K562 (cell line): ENCODE measurements around the gene SCN1A. TPM values are rescaled to one million over a fixed set of nuclear protein-coding genes. Genes with fewer than 3 reads are reported as not detected.

Source experiments
- ATAC-seq: fragments of 200-7000 bp; cut with Tn5 transposase; 3 replicates; pipeline ENCODE4 v1.9.1; 2020; ENCODE audit warnings: moderate library complexity
- BruUV-seq: library from RNA; stranded (reverse); fragments of 400-500 nt; replicated peaks from 2 replicates; lab custom pipeline; 2021; lab: Mats Ljungman, UMichigan
- CTCF ChIA-PET: fragments of 300-600 bp; formaldehyde crosslinking; extraction: SDS; loops from one replicate; lab custom pipeline; 2021; ENCODE audit warnings: low intra/inter-chr PET ratio; lab: Yijun Ruan, JAX
- POLR2A ChIA-PET: fragments of 300-600, 350-650 bp; sonication (Branson Sonifier 250); formaldehyde crosslinking; extraction: SDS; loops from one replicate; lab custom pipeline; 2021; ENCODE audit warnings: antibody characterized with exemption, inconsistent platforms; lab: Yijun Ruan, JAX
- DNase-seq, 4 experiments: peaks; one replicate each; pipeline versions ENCODE4 v3.0.0 to v3.0.0-alpha.2; 2011 to 2018; ENCODE audit warnings: low spot score in 3 of 4, mixed read lengths in 3 of 4; ENCODE audit errors: extremely low read depth in 1 of 4
- FAIRE-seq: peaks from 2 replicates; lab custom pipeline; 2011; peaks lifted over from hg19 to GRCh38; lab: Jason Lieb, UNC
- H2AFZ ChIP-seq: 2 replicates; pipeline ENCODE4 v1.6.0; 2011; ENCODE audit warnings: low read depth, low read length, control low read depth, inconsistent platforms
- H3K27ac ChIP-seq: fragments of 200-600 bp; 3 replicates; pipeline ENCODE4 v1.8.0; 2011; ENCODE audit warnings: low read depth, mild to moderate bottlenecking, control low read depth, inconsistent platforms, low read length, moderate library complexity, mixed read lengths; ENCODE audit errors: extremely low read depth
- H3K27me3 ChIP-seq, 2 experiments: fragments of 300-600 bp in 1 of 2; 2 replicates in 1 of 2; 3 replicates in 1 of 2; pipeline versions ENCODE4 v1.6.0 to v1.8.0; 2011; ENCODE audit warnings: inconsistent platforms in 2 of 2, low read length in 2 of 2, mild to moderate bottlenecking in 1 of 2, mixed read lengths in 1 of 2, moderate library complexity in 1 of 2; ENCODE audit not compliant: control insufficient read depth in 2 of 2, insufficient read depth in 2 of 2
- H3K36me3 ChIP-seq: fragments of 300-600 bp; 3 replicates; pipeline ENCODE4 v1.8.0; 2011; ENCODE audit warnings: mild to moderate bottlenecking, low read length, inconsistent platforms; ENCODE audit not compliant: control insufficient read depth, insufficient read depth
- H3K4me1 ChIP-seq, 2 experiments: fragments of 200-600 bp in 1 of 2; replicated peaks in 1 of 2; 2 replicates in 1 of 2; 3 replicates in 1 of 2; pipeline versions ENCODE4 v1.5.1 to v1.8.0; 2011; ENCODE audit warnings: inconsistent platforms in 2 of 2, low read length in 2 of 2, mild to moderate bottlenecking in 1 of 2, mixed read lengths in 1 of 2, moderate library complexity in 1 of 2; ENCODE audit not compliant: control insufficient read depth in 2 of 2, insufficient read depth in 2 of 2
- H3K4me2 ChIP-seq: 2 replicates; pipeline ENCODE4 v1.6.1; 2011; ENCODE audit warnings: low read length, control low read depth, inconsistent platforms, mixed read lengths; ENCODE audit not compliant: insufficient read depth
- H3K4me3 ChIP-seq: fragments of 200-600 bp; sonication (generic), shearing (Covaris generic); 2 replicates; pipeline ENCODE4 v1.5.1; 2016; ENCODE audit warnings: control low read depth, inconsistent platforms
- H3K79me2 ChIP-seq: fragments of 200-600 bp; 3 replicates; pipeline ENCODE4 v1.8.0; 2011; ENCODE audit warnings: low read length, inconsistent platforms; ENCODE audit not compliant: control insufficient read depth, insufficient read depth
- H3K9ac ChIP-seq, 2 experiments: 2 replicates each; pipeline versions ENCODE4 v1.6.0 to v1.6.1; 2011; ENCODE audit warnings: low read depth in 2 of 2, low read length in 2 of 2, control low read depth in 1 of 2, inconsistent platforms in 1 of 2, mild to moderate bottlenecking in 1 of 2, mixed read lengths in 1 of 2; ENCODE audit not compliant: insufficient read depth in 1 of 2
- H3K9me1 ChIP-seq: one replicate; pipeline ENCODE4 v1.6.0; 2011; ENCODE audit warnings: inconsistent platforms, mild to moderate bottlenecking, low read length, moderate library complexity; ENCODE audit not compliant: control insufficient read depth, insufficient read depth
- H3K9me3 ChIP-seq: replicated peaks from 2 replicates; pipeline ENCODE4 v1.5.1; 2011; ENCODE audit warnings: low read depth, low read length, inconsistent platforms; ENCODE audit not compliant: control insufficient read depth, insufficient read depth
- H4K20me1 ChIP-seq: replicated peaks from 2 replicates; pipeline ENCODE4 v1.6.1; 2011; ENCODE audit warnings: low read length, inconsistent platforms, mixed read lengths; ENCODE audit not compliant: control insufficient read depth, insufficient read depth
- CHD4 ChIP-seq: fragments of 200-600 bp; sonication (generic); IDR thresholded peaks from 3 replicates; pipeline ENCODE4 v1.6.1; 2012; ENCODE audit warnings: low read depth, mild to moderate bottlenecking, mixed read lengths, low read length, inconsistent platforms; ENCODE audit not compliant: insufficient read depth, insufficient replicate concordance, poor library complexity, severe bottlenecking
- HNRNPUL1 ChIP-seq: fragments of 200-400 bp; formaldehyde crosslinking; IDR thresholded peaks from 2 replicates; pipeline ENCODE4 v1.6.1; 2017; ENCODE audit warnings: low read length
- HOXB6 ChIP-seq: fragments of 250-450 bp; sonication (Bioruptor Pico); IDR thresholded peaks from 2 replicates; pipeline ENCODE4 v1.5.1; 2022; ENCODE audit warnings: mild to moderate bottlenecking, borderline replicate concordance
- NR3C1 ChIP-seq: sonication (generic); formaldehyde crosslinking; IDR thresholded peaks from 2 replicates; pipeline ENCODE4 v1.8.1; 2022; ENCODE audit warnings: missing genetic modification reagents
- SRSF3 ChIP-seq: fragments of 200-400 bp; formaldehyde crosslinking; IDR thresholded peaks from 2 replicates; pipeline ENCODE4 v1.6.1; 2016; ENCODE audit warnings: mild to moderate bottlenecking, low read length, moderate library complexity; ENCODE audit not compliant: insufficient read depth
- U2AF1 ChIP-seq: fragments of 200-400 bp; formaldehyde crosslinking; optimal IDR thresholded peaks from 2 replicates; pipeline ENCODE3; 2017; ENCODE audit warnings: mild to moderate bottlenecking, low read depth, low read length, moderate library complexity
- WGBS: fragments of 100-300 bp; shearing (Covaris generic); methylation state at CpG from one replicate; pipeline ENCODE4 v1.1.6; 2016; ENCODE audit warnings: low coverage, mixed read lengths; ENCODE audit not compliant: insufficient coverage; ENCODE audit errors: missing lambda C conversion rate; 5-methylcytosine and 5-hydroxymethylcytosine counted together
- in situ Hi-C: fragments of 300-500 bp; cut with MboI; formaldehyde crosslinking; loops from 4 replicates; pipeline ENCODE4 v1.15.0; 2018; ENCODE audit warnings: inconsistent platforms, mixed read lengths
- intact Hi-C: fragments of 100-400 bp; cut with micrococcal nuclease; formaldehyde crosslinking; loops from 2 replicates; pipeline ENCODE4 v1.14.2; 2022
- polyA plus RNA-seq, 8 experiments: library from polyadenylated mRNA; depleted of rRNA in 4 of 8; stranded (reverse) in 5 of 8; unstranded in 3 of 8; fragments of >200 nt; fragmentation: Nextera tagmentation in 2 of 8; fragmentation: Illumina TruSeq in 1 of 8; extraction: Ambion mirVana in 2 of 8; extraction: Trizol in 1 of 8; gene quantifications; 2 replicates each; pipeline versions ENCODE4 v1.2.1 to v1.2.3, GENCODE V29; 2011 to 2014; ENCODE audit warnings: inconsistent platforms in 1 of 8, missing spikeins in 1 of 8
- total RNA-seq, 7 experiments: library from RNA; depleted of rRNA in 6 of 7; stranded (reverse); fragments of >200 nt in 6 of 7; fragmentation: Illumina TruSeq in 2 of 7; extraction: Trizol in 2 of 7; gene quantifications; 2 replicates each; pipeline versions ENCODE4 v1.2.1 to v1.2.3, GENCODE V29; 2011 to 2021; ENCODE audit warnings: low replicate concordance in 1 of 7
- TF ChIP-seq, protein P1 (sequence below): fragments of 450-650 bp; IDR thresholded peaks from 2 replicates; pipeline ENCODE4 v1.6.1; 2016; ENCODE audit warnings: missing biosample characterization, missing genetic modification characterization

The SCN1A gene
- total and polyA plus RNA-seq, 9 of the 15 experiments (the other 6 are each of a cell fraction or from before 2014, with no cell fraction given) = not detected

DNA sequence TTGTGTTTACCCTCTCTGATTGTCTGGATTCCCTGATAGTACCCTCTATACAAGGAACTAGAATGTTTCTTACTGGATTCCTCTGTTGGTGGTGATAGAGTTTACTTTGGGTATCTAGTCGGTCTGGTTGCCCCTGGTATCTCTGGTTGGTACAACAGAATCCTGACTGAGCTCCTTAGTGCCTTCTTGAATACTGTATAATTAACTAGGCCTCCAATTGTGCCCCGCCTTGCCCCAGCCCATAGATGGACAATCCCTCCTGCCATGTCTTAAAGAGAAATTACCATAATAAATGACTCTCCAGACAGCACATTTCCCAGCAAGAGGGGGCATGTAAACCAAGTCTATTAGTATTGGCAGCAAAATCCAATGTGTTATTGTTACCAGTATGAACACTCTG, 2.3 kb downstream of the SCN1A start (continued):
- TF ChIP-seq HOXB6 (CRISPR knock-in tag) = no peak

DNA sequence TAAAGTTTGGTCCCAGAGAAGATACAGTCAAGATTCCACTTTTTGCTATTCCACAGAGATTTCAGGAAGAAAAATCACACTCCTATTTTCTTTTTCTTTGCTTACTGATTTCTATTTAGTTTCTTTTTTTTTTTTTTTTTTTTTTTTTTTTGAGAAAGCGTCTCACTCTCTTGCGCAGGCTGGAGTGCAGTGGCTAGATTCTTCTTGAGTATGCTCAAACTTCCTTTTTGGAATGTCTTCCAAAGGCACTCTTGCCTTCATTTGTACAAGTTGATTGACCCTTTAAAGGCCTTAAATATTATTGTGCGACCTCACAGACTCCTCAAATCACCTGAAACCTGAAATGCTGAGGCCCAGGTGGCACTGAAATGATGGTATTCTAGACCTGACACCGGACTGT, 9.6 kb downstream of the SCN1A start:
- no peaks in the 10 kb centered on the region for H3K9me3 ChIP-seq
- H3K79me2 ChIP-seq = no peaks in the 10 kb centered on the region
- H3K27me3 ChIP-seq = no peaks in the 10 kb centered on the region
- intact Hi-C loops (no loop called here), in situ Hi-C loops (no loop called here)
- H3K4me3 ChIP-seq = no peak overlapping the region
- no peak overlapping the region for H3K9ac ChIP-seq
- H3K36me3 ChIP-seq = no peaks in the 10 kb centered on the region
- H3K27ac ChIP-seq = no peak overlapping the region
- CTCF ChIA-PET = no interaction called here
- no peaks in the 10 kb centered on the region for H4K20me1 ChIP-seq
- no peak overlapping the region for H3K4me2 ChIP-seq
- DNase-seq (no peak), ATAC-seq (no peak), FAIRE-seq (no peak)
- H3K4me1 ChIP-seq = no peaks in the 10 kb centered on the region
- no peak overlapping the region for H2AFZ ChIP-seq
- BruUV-seq = no TSS peak
- POLR2A ChIA-PET = no interaction called here
- WGBS = 5% methylated on average over 4 of the region's 4 CpGs
- no peaks in the 10 kb centered on the region for H3K9me1 ChIP-seq
- TF ChIP-seq, protein P1, sequence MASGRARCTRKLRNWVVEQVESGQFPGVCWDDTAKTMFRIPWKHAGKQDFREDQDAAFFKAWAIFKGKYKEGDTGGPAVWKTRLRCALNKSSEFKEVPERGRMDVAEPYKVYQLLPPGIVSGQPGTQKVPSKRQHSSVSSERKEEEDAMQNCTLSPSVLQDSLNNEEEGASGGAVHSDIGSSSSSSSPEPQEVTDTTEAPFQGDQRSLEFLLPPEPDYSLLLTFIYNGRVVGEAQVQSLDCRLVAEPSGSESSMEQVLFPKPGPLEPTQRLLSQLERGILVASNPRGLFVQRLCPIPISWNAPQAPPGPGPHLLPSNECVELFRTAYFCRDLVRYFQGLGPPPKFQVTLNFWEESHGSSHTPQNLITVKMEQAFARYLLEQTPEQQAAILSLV (tag) = no peak
- TF ChIP-seq CHD4 (no peak), U2AF1 (no peak), SRSF3 (no peak), NR3C1 (CRISPR knock-in tag) (no peak), HNRNPUL1 (no peak)
